GM19023 (cell line): Measurements from ENCODE around the gene EPB41L3.

Experiments
- ATAC-seq: cut with Tn5 transposase; IDR thresholded peaks from one replicate; pipeline ENCODE4 v1.9.1; 2021; ENCODE audit warnings: mild to moderate bottlenecking, moderate library complexity; ENCODE audit not compliant: unreplicated experiment

The EPB41L3 gene

DNA sequence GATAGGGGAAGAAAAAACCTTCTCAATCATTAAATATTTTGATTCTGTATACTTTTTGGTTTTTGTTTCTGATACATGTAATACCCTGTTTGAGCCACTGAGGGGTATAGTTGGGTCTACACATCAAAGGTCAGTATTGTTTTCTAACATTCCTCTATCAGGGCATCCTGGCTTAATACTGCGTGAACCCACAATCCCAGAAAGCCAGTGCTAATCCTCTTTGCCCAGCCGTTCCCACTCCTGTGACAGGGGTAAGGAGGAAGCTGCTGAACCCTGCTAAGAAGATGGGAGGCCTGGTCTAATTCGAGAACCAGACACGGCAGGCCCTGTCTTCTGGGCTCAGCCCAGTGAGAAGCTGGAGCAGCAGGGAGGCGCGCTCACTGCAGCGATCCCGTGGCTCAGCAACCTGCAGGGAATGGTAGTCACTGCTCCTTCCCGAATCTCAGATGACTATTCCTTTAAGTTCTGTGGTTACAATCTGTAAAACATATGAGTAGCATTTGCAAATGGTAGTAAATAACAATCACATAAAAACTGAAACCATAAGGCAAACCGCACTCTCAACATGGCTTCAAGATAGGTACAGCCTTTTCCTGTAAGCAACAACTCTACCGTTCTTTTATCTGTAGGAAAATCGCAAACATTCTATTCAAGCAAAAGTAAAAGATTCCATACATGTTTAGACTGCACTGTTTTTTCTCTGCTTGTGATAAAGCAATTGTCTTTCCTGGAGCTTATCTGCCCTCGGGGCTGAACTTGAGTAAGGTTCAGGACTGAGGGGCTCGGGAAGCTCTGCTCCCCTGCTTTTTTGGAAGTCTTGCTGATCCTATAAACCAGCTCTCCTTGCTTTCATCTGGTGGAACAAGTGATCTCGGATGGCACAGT is 87.0 kb downstream of the EPB41L3 start:
- peak; percentile 78 for ATAC-seq

DNA sequence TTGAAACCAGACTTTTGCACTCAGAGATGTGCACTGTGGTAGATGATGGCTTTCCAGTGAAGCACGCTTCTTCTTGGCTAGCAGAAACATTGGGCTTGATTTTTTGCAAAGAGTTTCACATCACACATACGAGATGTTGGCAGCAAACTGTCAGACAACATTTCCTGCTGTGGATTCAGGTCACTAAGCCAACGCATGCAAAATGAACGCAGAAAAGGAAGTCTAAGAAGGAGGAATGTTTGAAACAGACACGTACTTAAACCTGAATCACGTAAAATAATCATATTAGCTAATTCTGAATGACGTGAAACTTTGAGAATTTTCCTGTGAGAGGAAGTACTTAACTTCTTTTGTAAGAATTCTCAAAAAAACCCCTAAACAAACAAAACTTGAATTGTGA is 88.1 kb downstream of the EPB41L3 start:
- ATAC-seq: no peak

DNA sequence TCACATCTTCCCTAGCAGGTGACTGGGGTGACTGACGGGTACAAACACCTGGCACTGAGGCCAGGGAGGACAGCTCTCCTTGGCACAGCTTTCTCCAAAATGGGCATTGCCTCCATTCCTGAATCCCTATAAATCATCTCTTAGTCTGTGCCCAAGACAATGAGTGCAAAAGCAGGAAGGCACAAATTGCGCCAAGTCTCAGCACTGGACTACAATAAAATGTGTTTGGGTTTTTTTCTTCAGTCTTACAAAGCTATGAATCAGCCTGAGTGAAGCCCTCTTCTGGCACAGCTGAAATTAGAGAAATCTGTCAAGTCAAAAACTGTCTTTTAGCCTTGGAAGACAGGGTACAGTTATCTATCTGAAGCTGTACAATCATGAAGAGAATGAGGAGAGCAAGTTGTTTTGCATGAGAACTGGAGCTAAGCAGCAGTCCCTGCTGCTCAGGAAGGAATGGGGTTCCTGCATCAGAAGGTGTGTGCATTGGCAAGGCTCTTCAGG is 90.8 kb downstream of the EPB41L3 start:
- ATAC-seq: no peak

DNA sequence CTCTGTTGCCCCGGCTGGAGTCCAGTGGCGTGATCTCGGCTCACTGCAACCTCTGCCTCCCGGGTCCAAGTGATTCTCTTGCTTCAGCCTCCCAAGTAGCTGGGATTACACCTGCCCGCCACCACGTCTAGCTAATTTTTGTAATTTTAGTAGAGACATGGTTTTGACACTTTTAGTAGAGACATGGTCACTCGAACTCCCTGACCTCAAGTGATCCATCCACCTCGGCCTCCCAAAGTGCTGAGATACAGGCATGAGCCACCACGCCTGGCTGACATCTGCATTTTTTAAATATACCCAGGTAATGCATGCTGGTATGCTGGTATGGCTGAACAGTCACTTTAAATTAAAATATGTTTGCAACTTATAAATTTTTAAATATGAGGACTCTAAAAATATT is 91.9 kb downstream of the EPB41L3 start:
- no peak for ATAC-seq

DNA sequence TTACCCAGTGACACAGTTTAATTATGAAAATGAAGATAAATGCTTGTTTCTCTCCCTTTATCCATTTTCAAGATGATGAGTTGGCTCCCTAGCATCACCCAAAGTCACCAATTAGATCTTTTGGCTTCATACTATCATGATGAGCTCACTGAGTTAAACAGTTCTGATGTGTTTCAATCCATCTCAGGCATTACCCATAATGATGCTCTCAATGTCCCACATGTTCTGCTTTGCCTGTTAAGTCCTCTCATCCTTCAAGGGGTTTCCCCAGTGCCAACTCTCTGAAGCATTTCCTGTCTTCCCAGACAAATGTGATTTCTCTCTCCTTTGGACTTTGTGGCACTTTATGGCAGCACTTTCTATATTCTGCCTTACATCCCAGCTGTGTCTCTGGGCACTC is 92.6 kb downstream of the EPB41L3 start:
- ATAC-seq: no peak

DNA sequence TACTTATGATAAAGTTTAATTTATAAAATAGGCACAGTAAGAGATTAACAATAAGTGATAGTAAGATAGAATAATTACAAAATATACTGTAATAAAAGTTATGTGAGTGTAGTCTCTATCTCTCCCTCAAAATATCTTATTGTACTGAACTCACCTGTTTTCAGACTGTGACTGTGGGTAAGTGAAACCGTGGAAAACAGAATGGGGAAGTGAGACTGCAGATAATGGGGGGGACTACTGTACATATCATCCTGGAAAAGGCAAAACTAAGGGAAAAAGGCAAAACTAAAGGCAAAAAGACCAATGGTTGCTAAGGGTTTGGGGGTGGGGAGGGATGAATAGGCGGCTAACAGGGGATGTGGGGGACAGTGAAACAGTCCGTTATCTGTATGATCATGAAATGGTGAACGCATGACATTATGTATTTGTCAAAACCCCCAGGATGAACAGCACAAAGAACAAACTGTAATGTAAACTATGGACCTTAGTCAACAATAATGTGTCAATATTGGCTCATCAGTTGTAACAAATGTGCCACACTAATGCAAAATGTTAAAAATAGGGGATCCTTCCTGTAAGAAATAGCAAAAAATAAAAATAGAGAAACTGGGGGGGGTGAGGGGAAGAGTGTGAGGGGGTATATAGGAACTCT is 93.8 kb downstream of the EPB41L3 start:
- no peak for ATAC-seq

DNA sequence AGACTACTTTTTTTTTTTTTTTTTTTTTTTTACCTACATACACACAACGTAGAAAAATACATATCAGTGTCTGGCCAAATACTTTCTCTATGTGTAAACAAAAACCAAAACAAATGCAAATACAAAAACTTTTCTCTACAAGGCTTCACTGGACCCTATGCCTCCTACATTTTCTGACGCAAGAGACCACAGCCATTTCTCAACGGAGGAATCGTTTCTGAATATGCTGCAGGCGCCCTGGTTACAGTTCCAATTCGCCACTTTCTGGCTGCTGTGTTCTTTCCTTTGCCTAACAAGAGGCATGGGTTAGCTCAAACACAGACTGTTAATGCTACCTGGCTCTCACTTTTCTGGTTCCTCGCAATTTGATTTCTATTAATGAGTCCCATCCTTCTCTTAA is 96.4 kb downstream of the EPB41L3 start:
- no peak for ATAC-seq

DNA sequence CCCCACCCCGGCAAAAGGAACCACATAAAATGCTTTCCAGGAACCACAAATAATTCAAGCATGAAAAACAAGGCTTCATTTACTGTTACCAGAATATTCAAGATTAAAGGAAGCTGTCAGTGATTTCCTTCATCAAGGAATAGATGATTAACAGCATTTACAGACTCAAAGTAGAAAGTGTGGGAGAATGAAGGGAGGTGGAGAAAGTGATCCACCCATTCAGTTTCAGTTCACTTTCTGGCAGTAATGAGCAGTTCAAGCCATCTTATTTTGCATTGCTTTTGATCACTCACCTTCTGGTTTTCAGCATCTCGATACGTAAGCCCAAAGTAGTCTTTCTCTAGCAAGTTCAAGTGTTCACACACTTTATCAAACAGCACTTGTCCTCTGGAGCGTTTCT is 99.0 kb downstream of the EPB41L3 start:
- ATAC-seq: no peak

DNA sequence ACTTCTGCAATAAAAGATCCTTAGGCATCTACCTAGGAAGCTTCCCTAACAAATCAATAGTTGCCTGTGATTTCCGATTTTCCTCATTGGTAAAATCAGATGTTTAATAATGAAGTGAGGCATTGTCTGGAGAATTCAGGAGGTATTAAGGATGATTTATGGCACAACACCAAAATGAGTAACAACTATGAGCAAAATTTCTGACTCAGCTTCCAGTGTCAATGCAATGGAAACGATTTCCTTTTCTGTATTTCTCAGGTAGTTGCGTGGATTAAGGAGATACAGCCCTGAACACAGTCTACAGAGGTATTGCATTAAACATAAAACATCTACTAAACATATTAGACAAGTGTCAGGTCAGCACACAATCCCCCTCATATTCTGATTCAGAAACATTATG is 99.5 kb downstream of the EPB41L3 start:
- no peak for ATAC-seq

DNA sequence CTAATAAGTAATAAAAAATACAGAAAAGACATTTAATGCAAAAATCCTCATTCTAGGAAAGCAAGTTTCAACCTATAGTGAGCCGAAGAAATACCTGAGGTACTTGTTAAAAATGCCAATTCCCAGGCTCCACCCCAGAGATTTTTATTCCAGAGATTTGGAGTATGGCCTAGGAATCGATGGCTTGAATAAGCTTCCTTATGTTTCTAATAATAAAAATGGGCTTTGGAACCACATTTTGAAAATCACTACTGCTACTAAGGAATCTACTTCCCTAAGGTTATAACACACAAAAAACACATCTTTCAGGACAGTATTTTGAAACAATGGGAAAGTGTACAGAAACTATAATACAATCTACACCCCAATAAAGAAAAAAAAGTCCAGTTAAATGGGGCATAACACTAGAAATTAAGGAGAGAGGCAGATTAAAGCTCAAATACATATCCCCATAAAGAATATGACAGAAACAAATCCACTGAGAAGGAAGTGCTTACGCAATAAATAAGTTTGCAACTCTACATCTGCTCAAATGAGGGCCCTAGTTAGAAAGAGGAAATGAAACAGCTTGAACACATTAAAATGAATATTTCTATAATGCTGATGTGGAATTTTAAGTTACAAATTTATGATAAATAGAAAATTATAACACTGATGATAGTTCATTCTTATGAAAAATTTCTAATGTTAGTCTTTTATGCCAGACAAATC is 103.7 kb downstream of the EPB41L3 start:
- ATAC-seq: no peak

DNA sequence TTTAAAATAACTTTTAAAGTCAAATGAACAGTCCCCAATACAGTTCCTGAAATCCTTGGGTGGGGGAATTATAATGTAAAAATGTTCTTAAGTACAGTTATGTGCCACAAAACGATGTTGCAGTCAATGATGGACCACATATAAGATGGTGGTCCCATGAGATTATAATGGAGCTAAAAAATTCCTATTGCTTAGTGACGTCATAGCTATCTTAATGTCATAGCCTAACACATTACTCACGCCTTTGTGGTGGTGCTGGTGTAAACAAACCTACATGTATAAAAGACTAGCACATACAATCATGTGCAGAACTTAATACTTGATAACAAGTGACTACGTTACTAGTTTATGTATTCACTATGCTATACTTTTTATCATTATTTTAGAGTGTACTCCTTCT is 109.4 kb downstream of the EPB41L3 start:
- ATAC-seq: no peak

DNA sequence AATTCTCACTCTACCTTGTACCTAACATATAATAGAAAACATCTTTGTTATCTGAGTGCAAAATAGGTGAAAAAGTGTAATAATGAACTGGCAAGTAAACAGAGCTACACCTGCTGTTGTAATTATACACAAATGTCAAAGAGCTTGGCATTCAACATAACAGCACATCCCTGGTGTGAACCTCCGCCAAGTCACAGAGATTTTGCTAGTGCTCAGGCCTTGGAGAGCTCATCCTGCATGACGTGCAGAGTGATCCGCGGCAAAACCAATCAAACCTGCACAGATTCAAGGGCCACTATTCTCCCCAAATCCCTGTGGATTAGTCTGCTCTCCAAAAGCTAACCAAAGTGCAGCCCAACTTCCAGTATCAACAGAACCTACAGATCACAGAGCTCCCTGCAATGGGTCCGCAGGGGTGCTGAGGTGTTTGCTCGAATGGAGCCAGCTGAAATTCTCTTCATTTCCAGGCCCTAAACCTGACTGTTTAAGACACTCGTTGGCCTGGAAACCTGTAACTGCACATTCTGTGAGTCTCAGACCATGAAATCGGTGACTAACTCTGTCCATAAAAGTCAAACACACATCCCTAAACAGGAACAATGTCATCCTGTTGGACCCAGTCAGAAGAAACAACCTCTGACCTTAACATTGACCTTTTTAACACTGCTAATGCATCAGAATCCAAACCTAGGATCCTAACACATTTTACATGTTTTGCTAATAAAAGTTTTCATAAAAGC is 111.8 kb downstream of the EPB41L3 start:
- no peak for ATAC-seq

DNA sequence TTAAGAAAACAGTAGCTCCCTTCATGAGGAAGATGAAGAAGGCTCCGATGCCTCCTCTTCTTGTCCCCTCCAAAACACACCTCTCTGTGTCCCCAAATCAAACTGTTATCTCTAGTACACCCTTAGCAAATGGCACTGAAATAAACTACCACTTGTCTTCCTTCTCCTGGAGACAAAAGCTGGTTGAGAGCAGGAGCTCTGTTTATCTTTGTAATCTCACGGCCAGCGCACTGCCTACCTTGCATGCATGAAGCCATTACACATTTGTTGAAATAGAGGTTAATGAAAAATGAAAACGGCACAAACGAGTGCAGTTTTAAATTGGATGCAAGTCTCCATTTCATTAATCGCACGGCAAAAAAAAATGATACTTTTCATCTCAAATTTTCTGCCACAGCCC is 113.7 kb downstream of the EPB41L3 start:
- no peak for ATAC-seq

DNA sequence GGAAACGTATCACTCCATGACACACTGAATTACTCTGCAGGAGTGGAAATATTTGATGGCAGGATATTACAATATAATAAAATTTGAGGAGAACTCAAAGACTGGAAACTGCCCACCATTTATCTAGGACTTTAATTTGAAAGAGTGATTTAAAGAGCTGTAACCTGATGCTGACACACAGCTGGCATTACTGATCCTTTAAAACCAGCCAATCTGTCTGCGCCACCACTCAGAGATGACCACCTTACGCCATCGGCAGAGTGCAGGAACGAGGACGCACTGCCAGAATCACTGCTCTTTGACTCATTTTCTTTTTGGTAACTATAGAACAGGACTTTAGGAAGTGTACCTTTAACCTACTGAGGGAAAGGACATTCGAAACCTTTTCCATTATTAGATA is 114.1 kb downstream of the EPB41L3 start:
- ATAC-seq: no peak

DNA sequence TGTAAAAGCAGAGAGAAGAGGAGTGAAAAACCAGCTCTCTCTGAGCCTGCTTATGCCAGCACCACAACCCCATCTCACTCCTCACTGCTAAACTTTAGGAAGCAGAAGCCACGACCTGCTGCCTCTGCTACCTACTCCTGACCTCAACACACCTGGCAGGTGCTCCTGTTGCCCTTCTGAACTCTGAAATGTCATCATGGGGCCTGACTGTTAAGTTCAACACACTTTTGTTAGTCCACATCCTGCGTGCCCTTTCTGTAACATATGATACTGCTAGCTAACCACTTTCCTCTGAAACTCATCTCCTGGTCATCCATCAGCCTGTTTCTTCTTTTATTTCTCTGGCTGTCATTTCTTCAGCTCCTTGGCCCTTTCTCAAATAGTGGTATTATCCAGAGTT is 118.1 kb downstream of the EPB41L3 start:
- no peak for ATAC-seq

DNA sequence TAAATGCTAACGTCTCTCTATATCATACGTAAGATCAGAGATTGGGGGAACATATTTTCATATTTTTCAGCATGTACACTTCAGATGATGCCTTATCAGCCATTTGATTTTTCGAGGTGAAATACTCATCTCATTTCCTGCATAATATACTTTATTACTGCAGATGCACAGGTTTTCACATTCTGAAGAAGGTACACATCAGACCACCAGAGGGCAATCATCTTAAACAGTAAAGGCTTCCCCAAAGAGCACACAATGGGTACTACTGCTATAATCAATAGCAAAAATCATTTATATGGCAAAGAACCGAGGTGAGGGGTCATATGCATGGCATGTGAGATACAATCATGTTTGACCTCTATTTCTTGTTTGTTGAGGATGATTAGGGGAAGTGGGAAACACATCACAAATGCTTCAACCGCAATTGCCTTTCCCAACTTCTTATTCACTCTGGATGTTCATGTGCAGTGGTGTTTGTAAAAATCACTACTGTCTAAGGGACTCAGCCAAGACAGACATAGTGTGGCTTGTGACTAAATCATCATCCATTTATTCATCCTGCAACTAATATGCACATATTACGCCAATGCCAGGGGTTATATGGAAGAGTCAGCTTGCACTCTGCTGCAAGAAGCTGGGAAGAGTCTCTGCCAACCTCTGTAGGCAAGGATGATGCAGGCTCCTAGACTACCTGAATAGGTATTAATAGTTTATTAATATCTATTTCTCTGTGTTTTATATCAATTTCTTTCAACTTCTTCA is 118.7 kb downstream of the EPB41L3 start:
- ATAC-seq: no peak

DNA sequence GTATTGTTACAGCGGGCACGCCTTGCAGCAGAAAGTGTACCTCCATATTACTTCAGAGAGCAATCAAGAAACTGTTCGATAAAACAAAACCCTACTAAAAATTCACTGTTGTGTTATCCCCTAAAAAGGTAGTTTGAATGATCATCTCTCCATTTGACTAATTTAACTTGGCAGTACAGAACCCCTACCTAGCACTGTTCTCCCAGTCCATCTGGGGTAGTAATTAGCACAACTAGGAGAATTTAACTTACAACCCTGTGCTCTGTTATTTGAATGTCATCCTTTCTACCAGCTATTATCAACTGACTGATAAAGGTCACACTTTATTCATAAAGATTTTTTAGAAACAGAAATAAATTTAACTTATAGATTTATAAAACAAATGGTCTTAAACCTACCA is 121.2 kb downstream of the EPB41L3 start:
- ATAC-seq: no peak

DNA sequence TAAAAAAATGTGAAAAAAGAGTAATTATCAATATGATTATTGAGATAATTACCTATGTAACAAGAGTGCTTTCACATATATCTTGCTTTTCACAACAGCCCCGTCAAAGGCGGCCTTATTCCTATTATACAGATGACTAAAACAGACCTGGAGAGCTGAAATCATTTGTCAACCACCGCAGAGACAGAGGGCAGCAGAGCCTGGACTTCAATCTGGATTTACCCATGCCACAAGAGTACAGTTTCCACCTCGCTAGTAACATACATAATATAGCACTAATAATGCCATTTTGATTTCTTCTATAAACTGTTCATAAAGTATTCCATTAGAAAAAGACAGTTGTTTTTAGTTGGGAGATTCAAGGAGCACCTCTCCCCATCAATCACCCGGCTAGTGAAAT is 121.8 kb downstream of the EPB41L3 start:
- no peak for ATAC-seq

DNA sequence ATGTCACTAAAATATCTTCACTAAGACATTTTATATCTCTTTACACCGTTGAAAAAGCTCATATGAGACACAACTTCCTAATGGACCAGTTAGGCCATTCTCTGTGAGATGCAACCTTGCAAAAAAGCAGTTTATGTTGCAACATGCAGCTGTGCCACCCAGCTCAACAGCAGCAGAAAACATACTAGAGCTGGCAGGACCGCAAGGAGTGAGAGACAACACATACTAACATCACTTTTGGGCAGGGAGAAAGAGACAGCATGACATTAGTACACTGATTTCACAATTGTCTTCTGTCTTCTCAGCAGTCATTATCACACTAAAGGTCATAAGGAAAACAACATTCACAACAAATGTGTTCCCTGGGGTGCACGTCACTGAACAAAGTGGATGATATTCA is 122.9 kb downstream of the EPB41L3 start:
- ATAC-seq: no peak

DNA sequence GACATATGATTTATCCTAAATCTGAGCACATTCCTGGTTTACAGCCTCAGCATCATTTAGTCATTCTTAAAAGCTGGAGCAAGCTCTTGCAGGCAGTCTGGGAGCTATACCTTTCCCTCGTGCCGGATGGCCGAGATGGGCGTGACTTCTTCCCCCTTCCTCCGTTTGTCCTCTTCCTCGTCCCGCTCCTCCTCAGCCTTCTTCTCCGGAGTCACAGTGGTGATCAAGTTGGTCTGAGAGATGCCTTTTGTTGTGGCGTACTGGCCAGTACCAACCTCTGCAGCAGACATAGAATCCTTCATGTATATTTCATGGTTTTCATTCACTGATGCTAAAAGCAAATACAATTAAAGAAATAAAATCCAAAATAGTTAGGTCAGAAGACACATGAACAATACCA is 124.2 kb downstream of the EPB41L3 start:
- ATAC-seq: no peak
